Activated CD4-positive, alpha-beta T cell treated with anti-CD3 and anti-CD28 coated beads for 36 hours (primary cell): ENCODE results near the gene GRK4. TPM values are rescaled to one million over a fixed set of nuclear protein-coding genes. Genes with fewer than 3 reads are reported as not detected.
"Not testable (repeated sequence)": the region's sequence is repeated elsewhere in the genome, so short reads cannot be mapped to it uniquely, and the experiment has no call there.

Experiments used
- ATAC-seq: fragments of 200-7000 bp; cut with Tn5 transposase; one replicate; pipeline ENCODE4 v1.10.0; 2021; ENCODE audit warnings: mild to moderate bottlenecking, moderate library complexity
- CTCF ChIA-PET: fragments of 350-600 bp; sonication (Branson Sonifier 250); formaldehyde crosslinking; loops from one replicate; lab custom pipeline; 2021; ENCODE audit warnings: antibody characterized with exemption; lab: Charles Lee
- POLR2A ChIA-PET: fragments of 350-600 bp; sonication (Branson Sonifier 250); formaldehyde crosslinking; loops from one replicate; lab custom pipeline; 2021; ENCODE audit warnings: antibody characterized with exemption, inconsistent platforms; lab: Charles Lee
- DNase-seq: peaks from one replicate; pipeline ENCODE4 v3.0.0-alpha.2; 2020
- H3K27ac Mint-ChIP-seq: one replicate; pipeline ENCODE4 v1.8.0; 2021; ENCODE audit warnings: mixed read lengths
- H3K27me3 Mint-ChIP-seq: one replicate; pipeline ENCODE4 v1.8.0; 2021; ENCODE audit warnings: mixed read lengths
- H3K36me3 Mint-ChIP-seq: one replicate; pipeline ENCODE4 v1.8.0; 2021; ENCODE audit warnings: low read depth, mixed read lengths
- H3K4me1 Mint-ChIP-seq: one replicate; pipeline ENCODE4 v1.8.0; 2021; ENCODE audit warnings: mixed read lengths
- H3K4me3 Mint-ChIP-seq: one replicate; pipeline ENCODE4 v1.8.0; 2021; ENCODE audit warnings: mild to moderate bottlenecking, moderate library complexity, mixed read lengths
- H3K9me3 Mint-ChIP-seq: one replicate; pipeline ENCODE4 v1.8.0; 2021; ENCODE audit warnings: low read depth, mixed read lengths
- intact Hi-C, 2 experiments: fragments of 100-400 bp; cut with DNase I in 1 of 2; cut with micrococcal nuclease in 1 of 2; formaldehyde crosslinking; loops; one replicate each; pipeline versions ENCODE4 v1.14.2 to v1.15.1; 2022 to 2024; cut with DNase I, micrococcal nuclease
- total RNA-seq, 2 experiments: library from RNA; stranded (reverse); gene quantifications; one replicate each; pipeline ENCODE4 v1.2.3, GENCODE V29; 2021

The GRK4 gene
- total RNA-seq, 2 experiments from 2014 or later = 2.4 to 2.5 TPM

- no peak overlapping the region for H3K4me3 Mint-ChIP-seq
- ChIA-PET POLR2A (no interaction called here), CTCF (interaction anchor here (0.9 kb wide), 1 partner anchor 12 kb away, joined by 3 read pairs; no protein-coding TSS in a partner anchor)
- no peaks in the 10 kb centered on the region for H3K27me3 Mint-ChIP-seq
- H3K27ac Mint-ChIP-seq = peak overlapping the region; percentile 31
- H3K4me1 Mint-ChIP-seq = peaks cover 27% of the 10 kb centered on the region
- ATAC-seq (peak; percentile 57), DNase-seq (peak; percentile 47)
- H3K36me3 Mint-ChIP-seq = peaks cover 77% of the 10 kb centered on the region
- intact Hi-C loops = no loop called here
- H3K9me3 Mint-ChIP-seq = no peaks in the 10 kb centered on the region
These were observed 20.6 kb upstream of the GRK4 start for GRCh38 chr4:2942532-2943363.

GRCh38 chr4:2943364-2944090, 19.8 kb upstream of the GRK4 start:
- POLR2A ChIA-PET = no interaction called here
- Mint-ChIP-seq H3K36me3 (peaks cover 76% of the 10 kb centered on the region), H3K4me3 (no peak overlapping the region), H3K4me1 (peaks cover 24% of the 10 kb centered on the region), H3K9me3 (no peaks in the 10 kb centered on the region), H3K27me3 (no peaks in the 10 kb centered on the region), H3K27ac (peak overlapping the region; percentile 31)
- CTCF ChIA-PET = interaction anchor here (0.9 to 2.4 kb wide), 4 partner anchors 7 to 268 kb away, joined by 3 to 11 read pairs (median 4); no protein-coding TSS in a partner anchor
- ATAC-seq (no peak), DNase-seq (peak; percentile 4)
- intact Hi-C loops = no loop called here

DNA sequence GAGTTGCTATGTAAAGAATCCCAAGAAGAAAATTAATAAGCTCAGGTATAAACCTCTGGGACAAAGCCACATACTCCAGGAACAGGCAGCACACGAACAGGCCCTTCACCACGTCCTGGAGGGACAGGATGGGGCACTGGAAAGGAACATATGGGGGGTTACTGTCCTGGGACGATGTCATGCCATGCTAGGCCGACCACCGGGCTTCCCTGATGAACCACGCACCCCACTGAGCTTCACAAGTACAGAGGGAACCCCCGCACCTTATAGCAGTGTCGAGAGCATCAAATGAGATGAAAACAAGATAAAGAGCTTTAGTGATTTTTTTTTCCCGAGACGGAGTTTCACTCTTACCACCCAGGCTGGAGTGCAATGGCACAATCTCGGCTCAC, 19.3 kb upstream of the GRK4 start:
- ChIA-PET POLR2A (interaction anchor here (0.6 to 0.7 kb wide), 2 partner anchors 8 to 9 kb away, joined by 3 read pairs; no protein-coding TSS in a partner anchor), CTCF (interaction anchor here (0.7 to 2.4 kb wide), 4 partner anchors 8 to 269 kb away, joined by 3 to 11 read pairs (median 6); no protein-coding TSS in a partner anchor)
- H3K9me3 Mint-ChIP-seq = no peaks in the 10 kb centered on the region
- intact Hi-C loops = no loop called here
- DNase-seq = no peak
- ATAC-seq = no peak
- peaks cover 20% of the 10 kb centered on the region for H3K4me1 Mint-ChIP-seq
- H3K4me3 Mint-ChIP-seq = no peak overlapping the region
- H3K27me3 Mint-ChIP-seq = no peaks in the 10 kb centered on the region
- peaks cover 76% of the 10 kb centered on the region for H3K36me3 Mint-ChIP-seq
- H3K27ac Mint-ChIP-seq = no peak overlapping the region

DNA sequence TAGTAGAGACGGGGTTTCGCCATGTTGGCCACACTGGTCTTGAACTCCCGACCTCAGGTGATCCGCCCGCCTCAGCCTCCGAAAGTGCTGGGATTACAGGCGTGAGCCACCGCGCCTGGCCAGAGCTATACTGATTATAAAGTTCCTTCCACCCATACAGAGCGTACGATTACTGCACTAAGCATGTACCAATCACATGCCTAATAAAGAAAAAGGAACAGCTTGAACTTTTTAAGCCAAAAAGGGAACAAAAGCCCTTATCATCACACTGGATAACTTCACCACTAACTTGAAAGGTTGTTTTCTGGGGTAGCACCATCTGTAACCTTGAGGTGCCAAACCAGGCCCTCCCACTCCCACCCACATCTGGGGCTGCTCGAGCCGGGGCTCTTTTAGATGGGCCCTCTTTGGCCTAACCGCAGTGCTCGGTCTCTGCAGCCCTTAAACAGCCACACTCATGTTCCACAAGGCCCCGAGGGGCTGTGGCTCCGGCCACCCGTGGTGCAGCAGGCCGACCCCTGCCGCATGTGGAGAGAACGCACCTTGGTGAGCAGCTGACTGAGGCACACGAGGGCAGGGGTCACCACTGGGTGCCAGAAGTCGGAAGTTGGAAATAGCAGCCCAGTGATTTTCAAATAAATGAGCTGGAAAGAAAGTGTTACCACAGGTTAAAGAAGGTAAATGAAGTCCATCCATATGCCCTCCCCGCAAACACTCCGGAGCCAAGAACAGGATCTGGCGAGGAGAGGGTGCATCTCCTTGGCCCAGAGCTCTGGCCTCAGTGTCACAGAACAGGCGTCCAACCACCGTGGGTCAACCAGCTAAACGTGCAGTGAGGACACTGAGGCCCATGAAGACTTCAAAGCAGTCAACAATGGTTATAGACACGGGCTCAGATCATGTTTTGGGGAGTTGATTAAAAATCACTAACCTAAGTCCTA, 18.5 kb upstream of the GRK4 start:
- no peaks in the 10 kb centered on the region for H3K27me3 Mint-ChIP-seq
- peak overlapping the region; percentile 63 for H3K27ac Mint-ChIP-seq
- intact Hi-C loops = no loop called here
- POLR2A ChIA-PET = interaction anchor here (0.6 to 0.7 kb wide), 2 partner anchors 9 kb away, joined by 3 read pairs; no protein-coding TSS in a partner anchor
- CTCF ChIA-PET = interaction anchor here (0.7 to 2.4 kb wide), 4 partner anchors 9 to 269 kb away, joined by 3 to 11 read pairs (median 6); no protein-coding TSS in a partner anchor
- no peaks in the 10 kb centered on the region for H3K9me3 Mint-ChIP-seq
- peak overlapping the region; percentile 8 for H3K4me3 Mint-ChIP-seq
- peaks cover 14% of the 10 kb centered on the region for H3K4me1 Mint-ChIP-seq
- H3K36me3 Mint-ChIP-seq = peaks cover 75% of the 10 kb centered on the region
- ATAC-seq (no peak), DNase-seq (no peak)

DNA sequence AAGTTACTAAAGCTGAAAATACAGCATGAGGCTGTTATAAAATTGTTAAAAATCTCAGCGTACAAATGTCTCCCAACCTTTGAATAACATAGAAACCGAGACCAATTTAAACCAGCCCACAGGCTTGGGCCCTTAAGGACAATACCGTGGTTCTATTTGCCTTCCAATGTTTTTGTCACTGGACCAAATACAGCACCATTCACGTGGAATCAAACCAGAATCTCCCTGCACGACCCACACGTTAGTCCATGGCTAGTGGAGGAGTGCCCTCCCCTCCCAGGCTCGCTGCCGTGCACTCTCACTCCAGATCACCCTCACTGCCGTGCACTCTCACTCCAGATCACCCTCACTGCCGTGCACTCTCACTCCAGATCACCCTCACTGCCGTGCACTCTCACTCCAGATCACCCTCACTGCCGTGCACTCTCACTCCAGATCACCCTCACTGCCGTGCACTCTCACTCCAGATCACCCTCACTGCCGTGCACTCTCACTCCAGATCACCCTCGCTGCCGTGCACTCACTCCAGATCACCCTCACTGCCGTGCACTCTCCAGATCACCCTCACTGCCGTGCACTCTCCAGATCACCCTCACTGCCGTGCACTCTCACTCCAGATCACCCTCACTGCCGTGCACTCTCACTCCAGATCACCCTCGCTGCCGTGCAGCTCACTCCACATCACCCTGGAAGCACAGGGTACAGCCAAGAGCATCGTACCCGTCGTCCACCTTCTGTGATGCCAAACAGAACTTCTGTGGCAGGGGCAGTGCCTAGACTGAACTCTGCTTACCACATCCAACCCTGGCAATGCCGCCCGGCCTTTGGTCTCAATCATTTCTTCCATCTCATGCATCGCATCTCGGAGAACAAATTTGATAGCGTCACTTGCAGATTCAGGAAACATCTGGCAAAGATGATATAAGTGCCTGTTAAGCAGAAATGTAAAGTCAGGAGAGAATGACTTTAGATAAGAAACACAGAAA, 17.5 kb upstream of the GRK4 start:
- H3K27ac Mint-ChIP-seq, H3K9me3 Mint-ChIP-seq, DNase-seq, H3K27me3 Mint-ChIP-seq, H3K4me3 Mint-ChIP-seq, ATAC-seq, intact Hi-C loops: not testable (repeated sequence)
- H3K36me3 Mint-ChIP-seq = peaks cover 77% of the 10 kb centered on the region
- peaks cover 12% of the 10 kb centered on the region for H3K4me1 Mint-ChIP-seq
- ChIA-PET CTCF (interaction anchor here (1.2 to 2.4 kb wide), 3 partner anchors 8 to 17 kb away, joined by 3 to 11 read pairs (median 6); partner anchors contain the start of genes GRK4 and NOP14), POLR2A (interaction anchor here (1.4 kb wide), 1 partner anchor 9 kb away, joined by 9 read pairs; no protein-coding TSS in a partner anchor)

DNA sequence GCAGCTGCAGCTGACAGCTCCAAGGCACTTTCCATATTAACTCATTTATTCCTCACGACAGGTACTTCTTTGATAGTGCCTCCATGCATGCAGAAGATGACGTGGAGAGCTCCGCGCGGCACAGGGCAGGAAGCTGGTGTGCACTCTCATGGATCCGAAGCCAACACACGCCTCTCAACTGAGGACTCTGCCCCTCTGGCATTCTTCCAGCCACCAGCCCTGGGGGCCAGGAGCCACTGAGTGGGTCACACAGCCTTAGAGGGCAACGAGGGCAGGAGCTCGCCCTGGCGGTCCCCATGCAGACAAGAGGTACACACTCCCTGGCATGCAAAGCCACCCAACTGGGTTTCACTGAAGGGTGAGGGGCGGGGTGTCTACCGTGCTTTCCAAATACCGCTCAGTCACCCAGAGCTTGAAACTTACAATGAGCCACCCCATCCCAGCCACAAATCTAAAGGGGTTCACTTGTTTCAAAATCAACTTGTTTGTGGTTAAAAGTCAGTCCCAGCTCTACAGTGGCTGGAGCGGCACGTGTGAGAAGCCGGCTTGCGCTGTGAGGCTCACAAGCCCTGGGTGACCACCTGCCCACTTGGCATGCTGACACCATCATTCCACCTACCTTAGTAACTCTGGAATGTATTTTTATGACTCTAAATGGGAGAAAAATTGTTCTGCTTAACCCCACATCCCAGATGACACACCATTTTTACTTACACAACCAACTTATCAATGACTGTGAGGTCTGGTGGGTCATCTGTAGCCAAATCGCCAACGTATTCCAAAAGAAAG, 16.4 kb upstream of the GRK4 start:
- Mint-ChIP-seq H3K27ac (peak overlapping the region; percentile 5), H3K27me3 (no peaks in the 10 kb centered on the region), H3K36me3 (peaks cover 78% of the 10 kb centered on the region), H3K4me1 (peaks cover 18% of the 10 kb centered on the region), H3K9me3 (no peaks in the 10 kb centered on the region), H3K4me3 (no peak overlapping the region)
- DNase-seq (no peak), ATAC-seq (no peak)
- ChIA-PET CTCF (interaction anchor here (1.2 to 1.7 kb wide), 2 partner anchors 16 to 183 kb away, joined by 3 to 4 read pairs; partner anchors contain the start of genes GRK4 and NOP14), POLR2A (interaction anchor here (1.4 kb wide), 1 partner anchor 11 kb away, joined by 9 read pairs; no protein-coding TSS in a partner anchor)
- intact Hi-C loops = no loop called here

GRCh38 chr4:2947926-2948325, 15.4 kb upstream of the GRK4 start:
- Mint-ChIP-seq H3K36me3 (peaks cover 78% of the 10 kb centered on the region), H3K4me1 (peaks cover 12% of the 10 kb centered on the region), H3K9me3 (no peaks in the 10 kb centered on the region), H3K27me3 (no peaks in the 10 kb centered on the region), H3K4me3 (no peak overlapping the region), H3K27ac (peak overlapping the region; percentile 26)
- intact Hi-C loops = no loop called here
- ChIA-PET POLR2A (no interaction called here), CTCF (interaction anchor here (1.7 kb wide), 2 partner anchors 12 to 184 kb away, joined by 4 read pairs; no protein-coding TSS in a partner anchor)
- ATAC-seq (no peak), DNase-seq (peak; percentile 2)

DNA sequence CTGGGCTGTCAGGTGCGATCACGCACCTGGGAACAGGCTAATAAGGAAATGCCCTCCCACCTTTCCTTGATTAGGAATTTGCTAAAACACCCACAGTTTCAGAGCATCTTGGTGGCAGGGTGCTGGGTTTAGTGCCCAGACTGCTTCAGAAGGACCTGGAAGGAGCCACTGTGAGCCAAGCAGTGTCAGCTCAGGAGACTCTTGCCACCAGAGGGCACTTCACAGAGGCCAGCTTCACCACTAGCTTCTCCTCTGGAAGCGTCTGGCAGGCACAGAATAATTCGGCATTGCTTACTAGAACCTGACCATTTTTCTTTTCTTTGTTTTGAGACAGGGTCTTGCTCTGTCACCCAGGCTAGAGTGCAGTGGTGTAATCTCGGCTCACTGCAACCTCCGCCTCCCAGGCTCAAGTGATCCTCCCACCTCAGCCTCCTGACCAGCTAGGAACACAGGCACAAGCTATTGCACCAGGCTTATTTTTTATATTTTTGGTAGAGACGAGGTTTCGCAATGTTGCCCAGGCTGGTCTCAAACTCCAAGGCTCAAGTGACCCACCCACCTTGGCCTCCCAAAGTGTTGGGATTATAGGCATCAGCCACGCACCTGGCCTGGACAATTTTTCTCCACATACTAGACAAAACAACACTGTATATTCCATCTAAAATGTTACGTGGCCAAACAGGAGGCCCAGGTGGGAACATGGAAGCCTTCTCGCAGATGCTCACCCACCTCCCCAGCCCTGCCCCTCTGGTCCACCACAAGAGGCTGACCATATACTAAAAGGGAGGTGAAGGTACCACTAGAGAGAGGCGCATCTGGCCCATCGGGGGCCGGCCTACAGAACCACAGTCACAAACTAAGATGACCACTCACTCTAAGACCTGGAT, 14.2 kb upstream of the GRK4 start:
- Mint-ChIP-seq H3K27me3 (no peaks in the 10 kb centered on the region), H3K4me3 (no peak overlapping the region), H3K9me3 (no peaks in the 10 kb centered on the region), H3K36me3 (peaks cover 81% of the 10 kb centered on the region), H3K4me1 (peaks cover 20% of the 10 kb centered on the region), H3K27ac (no peak overlapping the region)
- DNase-seq (peak; percentile 54), ATAC-seq (peak; percentile 76)
- ChIA-PET POLR2A (no interaction called here), CTCF (interaction anchor here (1.5 to 1.7 kb wide), 3 partner anchors 8 to 185 kb away, joined by 3 to 4 read pairs (median 4); no protein-coding TSS in a partner anchor)
- intact Hi-C loops = no loop called here
